ENCODE measurements around the gene TSEN15.
"Not testable (repeated sequence)": the region's sequence is repeated elsewhere in the genome, so short reads cannot be mapped to it uniquely, and the experiment has no call there.

TSEN15 gene

GRCh38 chr1:184043315-184043714 lies 8.2 kb upstream of the TSEN15 start:
- H3K9ac ChIP-seq (ENCODE audit: low read depth, low read length); H3K4me3 ChIP-seq (ENCODE audit: low read depth, low read length); H3K27ac ChIP-seq (ENCODE audit: low read depth, low read length); H3K36me3 ChIP-seq (ENCODE audit: control insufficient read depth, insufficient read depth, low read length); H3K9me3 ChIP-seq (ENCODE audit: control insufficient read depth, insufficient read depth, low read length): not testable (repeated sequence)
- Histone ChIP-seq H3K27me3 (ENCODE audit: control insufficient read depth, insufficient read depth, low read length) (peaks cover 16% of the 10 kb centered on the region), H3K4me1 (ENCODE audit: control insufficient read depth, insufficient read depth, low read length) (peaks cover 18% of the 10 kb centered on the region)

DNA sequence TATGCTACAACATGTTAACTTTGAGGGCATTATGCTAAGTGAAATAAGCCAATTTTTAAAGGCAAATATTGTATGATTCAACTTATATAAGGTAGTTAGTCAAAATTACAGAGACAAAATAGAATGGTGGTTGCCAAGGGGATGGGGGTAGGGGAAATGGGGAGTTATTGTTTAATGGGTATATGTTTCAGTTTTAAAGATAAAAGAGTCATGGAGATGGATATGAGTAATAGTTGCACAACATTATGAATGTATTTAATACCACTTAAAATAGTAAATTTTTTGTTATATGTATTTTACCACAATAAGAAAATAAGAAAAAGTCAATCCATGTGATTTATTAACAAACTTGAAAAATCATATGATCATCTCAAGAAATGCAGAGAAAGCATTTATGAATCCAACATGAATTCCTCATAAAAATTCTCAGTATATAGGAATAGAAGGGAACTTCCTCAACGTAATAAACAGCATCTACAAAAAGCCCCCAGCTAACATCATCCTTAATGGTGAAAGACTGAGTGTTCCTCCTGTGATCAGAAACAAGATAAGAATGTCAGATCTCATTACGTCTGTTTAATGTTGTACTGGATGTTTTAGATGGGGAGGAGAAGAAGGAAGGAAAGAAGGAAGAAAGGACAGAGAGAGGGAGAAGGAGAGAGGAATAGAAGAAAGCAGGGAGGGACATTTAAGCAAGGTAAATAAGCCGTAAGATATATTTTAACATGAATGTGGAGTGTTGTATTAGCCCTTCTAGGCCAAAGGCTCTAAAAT lies 6.7 kb upstream of the TSEN15 start:
- Histone ChIP-seq H3K4me1 (ENCODE audit: control insufficient read depth, insufficient read depth, low read length) (peaks cover 29% of the 10 kb centered on the region), H3K4me3 (ENCODE audit: low read depth, low read length) (no peak overlapping the region), H3K27me3 (ENCODE audit: control insufficient read depth, insufficient read depth, low read length) (peaks cover 1% of the 10 kb centered on the region; the same call in 1 of the 2 replicates), H3K27ac (ENCODE audit: low read depth, low read length) (no peak overlapping the region), H3K9ac (ENCODE audit: low read depth, low read length) (no peak overlapping the region), H3K36me3 (ENCODE audit: control insufficient read depth, insufficient read depth, low read length) (no peaks in the 10 kb centered on the region), H3K9me3 (ENCODE audit: control insufficient read depth, insufficient read depth, low read length) (no peaks in the 10 kb centered on the region)

DNA sequence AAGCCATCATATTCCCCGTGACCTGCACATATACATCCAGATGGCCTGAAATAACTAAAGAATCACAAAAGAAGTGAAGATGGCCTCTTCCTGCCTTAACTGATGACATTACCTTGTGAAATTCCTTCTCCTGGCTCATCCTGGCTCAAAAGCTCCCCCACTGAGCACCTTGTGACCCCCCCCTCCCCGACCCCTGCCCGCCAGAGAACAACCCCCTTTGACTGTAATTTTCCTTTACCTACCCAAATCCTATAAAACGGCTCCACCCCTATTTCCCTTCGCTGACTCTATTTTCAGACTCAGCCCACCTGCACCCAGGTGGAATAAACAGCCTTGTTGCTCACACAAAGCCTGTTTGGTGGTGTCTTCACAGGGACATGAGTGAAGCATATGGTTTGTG lies 4.0 kb upstream of the TSEN15 start:
- H3K27ac ChIP-seq (ENCODE audit: low read depth, low read length); H3K9ac ChIP-seq (ENCODE audit: low read depth, low read length); H3K4me3 ChIP-seq (ENCODE audit: low read depth, low read length); H3K9me3 ChIP-seq (ENCODE audit: control insufficient read depth, insufficient read depth, low read length); H3K36me3 ChIP-seq (ENCODE audit: control insufficient read depth, insufficient read depth, low read length): not testable (repeated sequence)
- peaks cover 12% of the 10 kb centered on the region for H3K27me3 ChIP-seq (ENCODE audit: control insufficient read depth, insufficient read depth, low read length)
- H3K4me1 ChIP-seq (ENCODE audit: control insufficient read depth, insufficient read depth, low read length) = peaks cover 44% of the 10 kb centered on the region

DNA sequence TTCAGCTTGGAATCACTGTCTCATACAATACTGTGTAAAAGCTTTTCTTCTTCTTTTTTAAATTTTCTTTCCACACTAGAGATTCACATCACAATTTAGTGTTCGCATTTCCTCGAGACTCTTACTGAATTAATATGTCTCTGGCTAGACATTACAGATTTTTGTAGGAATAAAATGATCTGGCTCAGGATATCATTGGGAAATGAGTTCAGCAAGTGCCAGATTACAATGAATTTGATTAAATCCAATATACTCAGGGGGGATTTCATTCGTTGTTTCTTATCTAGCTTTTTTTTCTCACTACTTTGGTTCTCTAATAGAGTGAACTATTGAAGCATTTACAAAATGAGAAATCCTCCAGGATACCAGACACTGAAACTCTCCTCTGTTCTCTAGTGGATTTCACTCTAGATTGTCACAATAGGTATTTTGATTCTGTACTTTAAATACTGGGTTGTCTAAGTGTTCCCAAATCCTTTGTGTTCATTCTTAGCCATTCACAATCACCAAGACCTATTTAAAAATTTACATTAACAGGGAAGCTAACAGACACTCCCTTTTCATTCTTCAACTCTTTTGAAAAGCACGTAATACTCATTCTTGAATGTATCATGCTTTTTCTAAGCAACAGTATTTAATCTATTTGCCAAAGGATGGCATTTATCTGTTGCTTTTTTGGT lies 2.8 kb upstream of the TSEN15 start:
- Histone ChIP-seq H3K27me3 (ENCODE audit: control insufficient read depth, insufficient read depth, low read length) (peaks cover 12% of the 10 kb centered on the region), H3K9me3 (ENCODE audit: control insufficient read depth, insufficient read depth, low read length) (no peaks in the 10 kb centered on the region), H3K4me3 (ENCODE audit: low read depth, low read length) (no peak overlapping the region), H3K4me1 (ENCODE audit: control insufficient read depth, insufficient read depth, low read length) (peaks cover 47% of the 10 kb centered on the region), H3K27ac (ENCODE audit: low read depth, low read length) (no peak overlapping the region), H3K36me3 (ENCODE audit: control insufficient read depth, insufficient read depth, low read length) (no peaks in the 10 kb centered on the region), H3K9ac (ENCODE audit: low read depth, low read length) (no peak overlapping the region)

DNA sequence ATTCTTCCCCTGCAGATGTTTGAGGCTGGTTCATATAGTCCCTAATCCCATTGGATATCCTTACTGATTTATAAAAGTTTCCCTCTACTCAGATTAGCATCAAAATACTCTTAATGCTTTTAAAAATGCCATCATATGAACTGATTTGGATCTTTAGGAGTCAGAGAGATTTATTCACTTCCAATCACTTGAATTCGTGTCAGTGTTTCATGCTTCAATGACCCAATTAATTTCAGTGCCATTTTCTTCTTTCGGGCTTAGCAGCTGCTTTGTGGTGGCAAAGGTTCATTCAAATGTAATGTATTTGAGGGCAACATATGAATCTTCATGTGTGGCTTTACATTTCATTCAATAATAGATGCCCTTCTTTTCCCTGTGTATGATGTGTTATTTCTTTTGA lies 2.2 kb upstream of the TSEN15 start:
- no peak overlapping the region for H3K4me3 ChIP-seq (ENCODE audit: low read depth, low read length)
- no peaks in the 10 kb centered on the region for H3K9me3 ChIP-seq (ENCODE audit: control insufficient read depth, insufficient read depth, low read length)
- H3K4me1 ChIP-seq (ENCODE audit: control insufficient read depth, insufficient read depth, low read length) = peaks cover 47% of the 10 kb centered on the region
- H3K9ac ChIP-seq (ENCODE audit: low read depth, low read length) = no peak overlapping the region
- no peaks in the 10 kb centered on the region for H3K36me3 ChIP-seq (ENCODE audit: control insufficient read depth, insufficient read depth, low read length)
- peaks cover 12% of the 10 kb centered on the region for H3K27me3 ChIP-seq (ENCODE audit: control insufficient read depth, insufficient read depth, low read length)
- no peak overlapping the region for H3K27ac ChIP-seq (ENCODE audit: low read depth, low read length)

DNA sequence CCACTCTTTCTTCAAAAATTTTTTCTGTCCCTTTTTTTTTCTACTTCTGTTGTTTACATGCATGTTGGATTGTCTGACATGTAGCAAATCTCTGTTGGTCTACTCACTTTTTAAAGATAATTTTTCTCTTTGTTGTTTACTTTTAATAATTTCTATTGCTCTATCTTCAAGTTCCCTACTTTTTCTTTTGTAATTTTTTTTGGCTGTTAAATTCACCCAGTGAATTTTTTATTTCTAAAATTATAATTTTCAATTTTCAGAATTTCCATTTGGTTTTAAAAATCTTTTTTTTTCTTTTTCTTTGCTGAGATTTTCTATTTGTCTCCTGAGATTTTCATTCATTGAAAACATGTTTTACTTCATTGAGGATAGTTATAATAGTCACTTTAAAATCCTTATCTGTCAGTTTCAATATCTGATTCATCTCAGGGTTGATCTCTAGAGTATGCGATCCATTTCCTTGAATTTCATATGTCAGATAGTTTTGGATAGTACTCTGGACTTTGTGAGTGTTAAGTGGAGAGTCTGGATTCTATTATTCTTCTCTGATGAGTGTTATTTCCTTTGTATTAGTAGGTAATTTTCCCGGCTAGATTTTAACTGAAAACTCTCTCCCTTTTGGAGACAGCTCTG lies 1.6 kb upstream of the TSEN15 start:
- peaks cover 5% of the 10 kb centered on the region; the same call in 1 of the 2 replicates for H3K36me3 ChIP-seq (ENCODE audit: control insufficient read depth, insufficient read depth, low read length)
- H3K4me1 ChIP-seq (ENCODE audit: control insufficient read depth, insufficient read depth, low read length) = peaks cover 47% of the 10 kb centered on the region
- H3K9me3 ChIP-seq (ENCODE audit: control insufficient read depth, insufficient read depth, low read length) = no peaks in the 10 kb centered on the region
- H3K4me3 ChIP-seq (ENCODE audit: low read depth, low read length) = no peak overlapping the region
- H3K9ac ChIP-seq (ENCODE audit: low read depth, low read length) = no peak overlapping the region
- H3K27me3 ChIP-seq (ENCODE audit: control insufficient read depth, insufficient read depth, low read length) = peaks cover 12% of the 10 kb centered on the region
- no peak overlapping the region for H3K27ac ChIP-seq (ENCODE audit: low read depth, low read length)

DNA sequence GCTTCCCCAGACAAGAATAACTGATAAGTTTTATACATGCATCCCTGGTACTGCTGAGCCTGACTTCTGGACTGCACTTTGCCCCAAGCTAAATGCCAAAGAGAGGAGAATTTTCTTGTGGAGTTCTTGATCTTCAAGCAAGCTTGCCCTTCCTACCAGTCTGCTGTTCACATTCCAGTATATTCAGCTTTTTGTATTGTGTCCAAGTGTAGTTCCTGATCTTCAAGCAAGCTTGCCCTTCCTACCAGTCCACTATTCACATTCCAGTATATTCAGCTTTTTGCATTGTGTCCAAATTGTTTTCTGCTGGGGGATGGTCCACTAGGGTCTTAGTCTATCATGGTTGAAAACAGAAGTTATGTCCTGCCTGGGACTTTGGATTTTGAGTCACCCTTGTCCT lies 894 bp upstream of the TSEN15 start:
- peak overlapping the region; percentile 83 for H3K4me3 ChIP-seq (ENCODE audit: low read depth, low read length)
- H3K4me1 ChIP-seq (ENCODE audit: control insufficient read depth, insufficient read depth, low read length) = peaks cover 47% of the 10 kb centered on the region
- H3K27ac ChIP-seq (ENCODE audit: low read depth, low read length) = no peak overlapping the region
- H3K9ac ChIP-seq (ENCODE audit: low read depth, low read length) = peak overlapping the region; percentile 89; the same call in 1 of the 2 replicates
- no peaks in the 10 kb centered on the region for H3K9me3 ChIP-seq (ENCODE audit: control insufficient read depth, insufficient read depth, low read length)
- H3K27me3 ChIP-seq (ENCODE audit: control insufficient read depth, insufficient read depth, low read length) = peaks cover 12% of the 10 kb centered on the region
- H3K36me3 ChIP-seq (ENCODE audit: control insufficient read depth, insufficient read depth, low read length) = peaks cover 11% of the 10 kb centered on the region

DNA sequence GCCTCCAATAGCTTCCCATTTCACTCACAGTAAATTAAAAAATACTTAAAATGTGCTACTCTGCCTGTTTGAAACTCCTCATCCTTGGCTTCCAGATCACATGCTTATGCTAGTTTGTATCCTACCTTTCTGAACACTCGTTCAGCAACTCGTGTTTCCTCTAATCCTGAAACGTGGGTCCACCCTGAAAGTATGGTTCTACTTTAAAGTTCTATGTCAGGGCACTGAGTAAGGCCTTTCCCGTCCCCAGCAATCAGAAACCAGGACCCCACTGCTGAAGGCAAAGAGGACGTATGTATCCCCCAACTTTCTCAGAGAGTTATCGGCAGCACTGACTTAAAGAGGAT lies 419 bp upstream of the TSEN15 start:
- Histone ChIP-seq H3K27ac (ENCODE audit: low read depth, low read length) (peak overlapping the region; percentile 90), H3K4me3 (ENCODE audit: low read depth, low read length) (peak overlapping the region; percentile 83), H3K27me3 (ENCODE audit: control insufficient read depth, insufficient read depth, low read length) (peaks cover 12% of the 10 kb centered on the region), H3K36me3 (ENCODE audit: control insufficient read depth, insufficient read depth, low read length) (peaks cover 16% of the 10 kb centered on the region), H3K4me1 (ENCODE audit: control insufficient read depth, insufficient read depth, low read length) (peaks cover 46% of the 10 kb centered on the region), H3K9ac (ENCODE audit: low read depth, low read length) (peak overlapping the region; percentile 89), H3K9me3 (ENCODE audit: control insufficient read depth, insufficient read depth, low read length) (no peaks in the 10 kb centered on the region)

GRCh38 chr1:184052194-184052559 lies 647 bp downstream of the TSEN15 start:
- peak overlapping the region; percentile 89 for H3K9ac ChIP-seq (ENCODE audit: low read depth, low read length)
- peak overlapping the region; percentile 90 for H3K27ac ChIP-seq (ENCODE audit: low read depth, low read length)
- H3K4me1 ChIP-seq (ENCODE audit: control insufficient read depth, insufficient read depth, low read length) = peaks cover 50% of the 10 kb centered on the region
- H3K9me3 ChIP-seq (ENCODE audit: control insufficient read depth, insufficient read depth, low read length) = no peaks in the 10 kb centered on the region
- H3K36me3 ChIP-seq (ENCODE audit: control insufficient read depth, insufficient read depth, low read length) = peaks cover 16% of the 10 kb centered on the region
- H3K4me3 ChIP-seq (ENCODE audit: low read depth, low read length) = peak overlapping the region; percentile 83
- H3K27me3 ChIP-seq (ENCODE audit: control insufficient read depth, insufficient read depth, low read length) = peaks cover 12% of the 10 kb centered on the region

DNA sequence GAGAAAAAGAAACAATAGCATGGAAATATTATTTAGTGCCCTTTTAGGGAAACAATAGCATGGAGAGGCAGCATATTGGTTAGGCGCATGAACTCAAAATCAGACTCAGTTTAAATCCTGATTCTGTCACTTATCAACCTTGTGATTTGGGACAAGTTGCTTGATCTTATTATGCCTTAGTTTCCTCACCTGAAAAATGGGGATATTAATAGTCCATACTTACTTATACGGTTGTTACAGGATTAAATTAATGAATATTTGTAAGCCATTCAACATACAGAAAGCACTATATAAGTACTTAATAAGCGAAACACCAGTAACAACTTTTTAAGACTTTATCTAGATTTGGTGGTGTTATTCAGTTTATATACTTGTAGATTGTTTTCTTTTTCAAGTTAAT lies 1.2 kb downstream of the TSEN15 start:
- Histone ChIP-seq H3K9ac (ENCODE audit: low read depth, low read length) (no peak overlapping the region), H3K4me1 (ENCODE audit: control insufficient read depth, insufficient read depth, low read length) (peaks cover 51% of the 10 kb centered on the region), H3K36me3 (ENCODE audit: control insufficient read depth, insufficient read depth, low read length) (peaks cover 16% of the 10 kb centered on the region), H3K4me3 (ENCODE audit: low read depth, low read length) (peak overlapping the region; percentile 83), H3K9me3 (ENCODE audit: control insufficient read depth, insufficient read depth, low read length) (no peaks in the 10 kb centered on the region), H3K27ac (ENCODE audit: low read depth, low read length) (no peak overlapping the region), H3K27me3 (ENCODE audit: control insufficient read depth, insufficient read depth, low read length) (peaks cover 12% of the 10 kb centered on the region)

DNA sequence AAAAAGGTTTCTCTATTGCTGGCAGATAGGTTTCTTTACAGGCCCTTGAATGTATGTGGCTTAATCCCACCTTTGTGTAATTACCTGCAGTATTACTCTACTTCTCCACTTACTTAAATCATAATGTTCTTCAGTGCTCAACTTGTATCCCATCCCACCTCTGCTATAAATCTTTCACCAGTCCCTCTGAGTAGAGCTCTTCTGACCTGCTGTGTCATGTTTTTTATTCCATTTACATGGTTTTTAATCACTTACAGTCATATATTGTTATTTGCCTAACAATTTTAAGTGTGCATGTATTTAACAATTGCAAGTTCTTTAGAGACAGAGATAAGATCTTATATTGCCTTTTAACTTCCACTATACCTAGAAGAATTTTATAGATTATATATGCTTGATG lies 2.4 kb downstream of the TSEN15 start:
- H3K4me1 ChIP-seq (ENCODE audit: control insufficient read depth, insufficient read depth, low read length) = peaks cover 42% of the 10 kb centered on the region
- no peaks in the 10 kb centered on the region for H3K9me3 ChIP-seq (ENCODE audit: control insufficient read depth, insufficient read depth, low read length)

More for the DNA sequence above, 2.4 kb downstream of the TSEN15 start:
- Histone ChIP-seq H3K27me3 (ENCODE audit: control insufficient read depth, insufficient read depth, low read length) (peaks cover 12% of the 10 kb centered on the region), H3K36me3 (ENCODE audit: control insufficient read depth, insufficient read depth, low read length) (peaks cover 16% of the 10 kb centered on the region), H3K27ac (ENCODE audit: low read depth, low read length) (no peak overlapping the region), H3K9ac (ENCODE audit: low read depth, low read length) (no peak overlapping the region), H3K4me3 (ENCODE audit: low read depth, low read length) (no peak overlapping the region)

All from HUES48 (cell line).